Hypothalamus (tissue), 51 donors: ENCODE measurements around the gene ZNF668.

ENCODE experiments used
- DNase-seq, 51 donors: peaks; one replicate each; lab custom pipeline; 2025; lab: John Stamatoyannopoulos, UW

The ZNF668 gene

DNA sequence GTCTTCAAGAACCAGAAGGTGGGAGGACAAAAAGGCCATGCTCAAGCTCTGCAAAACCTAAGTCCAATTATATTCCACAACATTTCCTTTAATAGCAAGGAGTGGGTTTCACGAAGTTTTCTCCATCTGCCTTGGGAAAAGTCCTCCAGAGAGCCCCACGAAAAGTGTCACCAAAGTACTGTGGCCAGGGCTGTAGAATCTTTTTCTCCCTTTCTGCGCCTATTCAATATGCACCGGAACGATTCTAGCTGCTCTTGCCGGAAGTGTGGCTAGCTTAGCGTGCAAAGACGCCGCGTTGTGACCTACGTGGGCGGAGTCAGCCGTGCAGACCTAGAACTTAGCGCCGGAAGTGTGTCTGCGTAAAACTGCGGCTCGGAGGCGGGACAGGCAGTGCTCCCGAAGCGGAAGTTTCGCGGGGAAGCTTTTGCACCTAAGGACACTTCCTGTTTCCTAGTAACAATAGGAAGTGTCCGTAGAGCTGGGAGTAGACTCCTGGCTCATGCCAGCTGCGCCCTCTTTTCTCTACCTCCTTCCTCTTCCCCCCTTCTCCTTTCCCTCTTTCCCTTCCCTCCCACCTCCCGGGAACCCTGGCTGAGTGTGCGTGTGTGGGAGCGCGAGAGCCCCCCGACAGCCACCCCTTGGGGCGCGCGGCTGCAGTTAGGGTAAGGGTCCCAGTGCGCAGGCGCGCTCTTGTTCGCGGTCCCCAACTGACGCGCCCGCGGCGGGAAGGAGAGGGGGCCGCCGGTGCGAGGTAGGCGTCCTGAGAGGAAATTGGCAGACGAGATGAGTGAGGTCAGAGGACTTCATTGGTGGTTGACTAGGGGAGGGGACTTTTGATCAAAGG, at the start of gene ZNF668, which contains the start of gene ZNF646:
Gene ZNF668 (minus strand): TSS at position 271 of the 844 bp plus-strand sequence. CDS start 9,781 bp downstream, outside the sequence.
Gene ZNF646 (plus strand): TSS at position 453 of the 844 bp plus-strand sequence. CDS start 1,903 bp downstream, outside the sequence.
- DNase-seq: peak; percentile 49 to 99 (median 97)

DNA sequence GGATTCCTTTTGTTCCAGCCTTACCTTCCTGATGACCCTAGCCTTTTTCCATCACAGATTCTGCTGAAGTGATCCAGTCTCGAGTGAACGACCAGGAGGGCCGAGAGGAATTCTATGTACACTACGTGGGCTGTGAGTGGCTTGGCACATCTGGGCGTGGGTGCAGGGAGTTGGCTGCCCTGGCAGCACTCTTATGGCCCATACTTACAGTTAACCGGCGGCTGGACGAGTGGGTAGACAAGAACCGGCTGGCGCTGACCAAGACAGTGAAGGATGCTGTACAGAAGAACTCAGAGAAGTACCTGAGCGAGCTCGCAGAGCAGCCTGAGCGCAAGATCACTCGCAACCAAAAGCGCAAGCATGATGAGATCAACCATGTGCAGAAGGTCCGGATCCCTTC, 46.1 kb upstream of the ZNF668 start:
- no peak for DNase-seq

DNA sequence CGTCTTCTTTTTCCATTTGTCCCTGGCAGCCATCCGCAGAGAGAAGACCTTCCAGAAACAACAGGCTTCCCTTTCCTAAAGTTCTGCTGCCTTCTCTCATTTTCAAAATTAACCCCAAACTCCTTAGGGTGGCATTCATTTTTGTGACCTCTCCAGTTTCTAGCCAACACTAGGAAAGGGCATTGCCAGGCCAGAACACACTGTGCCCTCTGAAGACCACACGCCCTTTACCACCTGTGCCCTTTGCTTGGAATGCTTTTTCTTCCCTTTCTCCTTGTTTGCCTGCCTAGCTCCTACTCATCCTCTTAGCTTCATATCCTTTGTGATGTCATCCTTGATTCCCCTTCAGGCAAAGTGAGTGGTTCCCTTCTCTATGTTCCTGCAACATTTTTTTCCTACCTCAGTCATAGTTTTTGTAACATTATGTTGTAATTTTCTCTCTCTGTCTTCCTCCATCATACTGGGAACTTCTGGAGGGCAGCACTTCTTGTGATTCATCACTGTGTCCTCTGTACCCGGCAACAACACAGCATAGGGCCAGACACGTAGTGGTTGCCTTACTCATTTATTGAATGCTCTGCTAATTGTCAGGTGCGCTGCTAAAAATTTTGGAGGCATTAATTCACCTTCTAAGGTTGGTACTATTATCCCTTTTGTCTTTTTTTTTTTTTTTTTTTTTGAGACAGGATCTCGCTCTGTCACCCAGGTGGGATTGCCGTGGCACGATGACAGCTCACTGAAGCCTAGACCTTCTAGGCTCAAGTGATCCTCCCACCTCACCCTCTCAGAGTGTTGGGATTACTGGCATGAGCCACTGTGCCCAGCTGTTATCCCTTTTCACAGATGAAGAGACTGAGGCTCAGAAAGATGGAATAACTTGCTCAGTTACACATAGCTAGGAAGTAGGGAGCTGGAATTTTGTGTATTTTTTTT, 44.4 kb upstream of the ZNF668 start:
- DNase-seq: peak in 3 of 51 donors; percentile 15 to 46 (median 19)

GRCh38 chr16:31117384-31118222, 43.6 kb upstream of the ZNF668 start, which contains the start of gene KAT8:
Gene KAT8 (plus strand): TSS chr16:31117664. CDS start chr16:31117682, 18 bp downstream.
- DNase-seq: peak; percentile 67 to 99 (median 95)

- no peak for DNase-seq
These were observed 40.4 kb upstream of the ZNF668 start for GRCh38 chr16:31114468-31114867.

- peak in 1 of 51 donors; percentile 9 for DNase-seq
These were observed 39.4 kb upstream of the ZNF668 start for GRCh38 chr16:31113121-31114120.

- DNase-seq: no peak
These were observed 38.7 kb upstream of the ZNF668 start for GRCh38 chr16:31112711-31113110.

DNA sequence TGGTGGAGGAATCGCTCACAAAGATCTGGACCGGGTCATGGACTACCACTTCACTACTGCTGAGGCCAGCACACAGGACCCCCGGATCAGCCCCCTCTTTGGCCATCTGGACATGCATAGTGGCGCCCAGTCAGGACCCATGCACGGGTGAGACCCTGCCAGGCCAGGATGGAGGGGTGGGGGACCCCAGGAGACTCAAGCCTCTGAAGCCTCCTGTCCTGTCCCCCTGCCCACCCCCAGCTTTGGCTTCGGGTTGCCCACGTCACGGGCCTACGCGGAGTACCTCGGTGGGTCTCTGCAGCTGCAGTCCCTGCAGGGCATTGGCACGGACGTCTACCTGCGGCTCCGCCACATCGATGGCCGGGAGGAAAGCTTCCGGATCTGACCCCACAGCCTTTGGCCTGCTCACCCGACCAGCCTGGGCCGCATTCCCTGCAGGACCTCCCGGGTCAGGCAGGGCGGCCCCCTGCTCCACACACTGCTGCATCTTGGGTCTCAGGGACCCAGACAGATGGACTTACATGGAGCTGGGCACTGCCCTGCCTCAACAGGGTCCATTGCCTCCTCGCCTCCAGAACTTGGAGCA, 37.9 kb upstream of the ZNF668 start:
- no peak for DNase-seq

DNA sequence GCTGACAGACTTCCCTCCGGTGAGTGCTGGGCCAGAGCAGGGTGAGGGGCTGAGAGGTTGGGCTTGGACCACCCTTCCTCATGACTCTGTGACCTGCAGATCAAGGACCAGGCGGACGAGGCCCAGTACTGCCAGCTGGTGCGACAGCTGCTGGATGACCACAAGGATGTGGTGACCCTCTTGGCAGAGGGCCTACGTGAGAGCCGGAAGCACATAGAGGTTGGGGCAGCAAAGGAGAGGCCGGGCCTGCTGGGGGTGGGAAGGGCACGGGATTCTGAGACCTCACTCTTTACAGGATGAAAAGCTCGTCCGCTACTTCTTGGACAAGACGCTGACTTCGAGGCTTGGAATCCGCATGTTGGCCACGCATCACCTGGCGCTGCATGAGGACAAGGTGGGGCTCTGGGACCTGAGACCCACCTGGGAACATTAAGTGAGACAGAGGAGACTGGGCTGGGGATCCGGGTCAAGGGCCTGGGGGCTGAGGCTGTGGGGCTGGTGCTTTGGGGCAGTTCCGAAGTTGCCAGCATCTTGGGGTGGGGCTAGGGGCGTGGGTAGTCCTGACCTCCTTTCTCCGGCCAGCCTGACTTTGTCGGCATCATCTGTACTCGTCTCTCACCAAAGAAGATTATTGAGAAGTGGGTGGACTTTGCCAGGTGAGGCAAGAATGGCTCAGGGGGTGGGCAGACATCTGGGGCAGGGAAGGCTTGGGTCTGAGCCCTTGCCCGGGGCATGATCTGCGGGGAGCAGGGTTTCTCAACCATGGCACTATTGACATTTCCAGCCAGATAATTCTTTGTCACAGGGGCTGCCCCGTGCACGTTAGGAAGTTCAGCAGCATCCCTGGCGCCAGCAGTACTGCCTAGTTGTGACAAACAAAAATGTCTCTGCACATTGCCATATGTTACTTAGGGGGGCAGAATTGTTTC, 36.3 kb upstream of the ZNF668 start:
- no peak for DNase-seq

DNA sequence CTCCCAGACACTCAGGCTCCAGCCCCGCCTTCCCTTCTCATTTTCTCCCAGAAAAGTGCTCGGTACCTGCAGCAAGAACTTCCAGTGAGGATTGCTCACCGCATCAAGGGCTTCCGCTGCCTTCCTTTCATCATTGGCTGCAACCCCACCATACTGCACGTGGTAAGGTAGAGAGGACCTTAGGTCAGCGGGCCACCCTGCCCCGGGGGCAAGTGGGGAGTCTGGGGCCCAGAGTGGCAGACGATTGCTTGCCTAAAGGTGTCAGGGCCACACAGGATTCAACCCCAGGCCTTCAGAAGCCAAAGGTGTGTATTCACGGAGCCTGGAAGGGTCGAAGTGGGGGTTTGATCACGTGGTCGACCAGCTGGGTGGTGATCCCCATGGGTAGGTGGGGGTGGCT, 35.6 kb upstream of the ZNF668 start:
- DNase-seq: no peak

GRCh38 chr16:31108794-31109558, 34.9 kb upstream of the ZNF668 start:
- DNase-seq: peak in 1 of 51 donors; percentile 31

GRCh38 chr16:31108035-31108793, 34.2 kb upstream of the ZNF668 start, which contains the start of gene BCKDK:
Gene BCKDK (plus strand): TSS chr16:31108386. CDS start chr16:31109224, 838 bp downstream.
- DNase-seq: peak in 42 of 51 donors; percentile 11 to 84 (median 52)

DNA sequence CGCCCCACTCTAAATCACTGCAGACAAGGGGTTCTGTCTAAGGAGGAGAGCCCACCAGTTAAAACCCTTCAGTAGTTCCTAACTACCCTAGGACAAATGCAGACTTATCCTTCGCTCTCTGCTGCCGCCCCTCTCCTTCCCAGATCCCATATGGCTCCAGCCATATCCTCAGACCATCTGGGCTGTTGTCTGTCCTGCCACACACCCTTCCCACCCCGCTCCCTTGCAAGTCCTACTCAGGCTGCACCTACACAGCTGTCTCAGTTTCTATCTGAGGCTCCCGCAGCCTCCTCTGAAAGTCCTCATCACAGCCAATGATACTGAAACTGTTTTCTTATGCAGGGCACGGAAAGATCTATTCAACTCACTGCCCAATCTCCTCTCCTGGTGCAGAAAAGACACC, 33.4 kb upstream of the ZNF668 start:
- peak in 1 of 51 donors; percentile 26 for DNase-seq

GRCh38 chr16:31106509-31107464, 32.7 kb upstream of the ZNF668 start:
- DNase-seq: no peak
